Retinal pigment epithelial cell (primary cell): ENCODE data around the gene ACP3.

Experiments used
- DNase-seq: peaks from one replicate; pipeline ENCODE4 v3.0.0-alpha.2; 2010; ENCODE audit warnings: low read depth
- H3K4me3 ChIP-seq: 2 replicates; pipeline ENCODE4 v1.5.1; 2011; ENCODE audit warnings: mild to moderate bottlenecking, low read length, control low read depth, moderate library complexity
- CTCF ChIP-seq: conservative IDR thresholded peaks from 2 replicates; pipeline ENCODE4 v1.5.1; 2011; ENCODE audit warnings: low read depth, low read length, control low read depth, inconsistent platforms

The ACP3 gene

DNA sequence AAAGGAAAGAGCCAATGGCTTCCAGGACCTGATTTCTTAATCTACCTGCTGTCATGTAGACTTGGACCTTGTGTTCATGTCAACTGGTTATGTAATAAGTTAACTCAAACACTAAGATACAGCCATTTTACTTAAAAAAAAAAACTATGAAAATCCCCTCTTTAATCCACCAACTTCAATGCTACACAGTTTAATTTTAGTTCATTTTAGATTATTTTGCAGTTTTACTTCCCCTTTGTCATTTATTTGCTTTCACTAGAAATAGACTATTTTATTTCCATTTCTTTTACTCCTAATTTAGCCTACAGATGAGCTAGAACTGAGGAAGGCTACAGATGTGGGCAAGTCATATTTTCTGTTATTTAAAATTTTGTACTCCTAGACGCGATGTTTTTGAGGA is 89.4 kb downstream of the ACP3 start:
- TF ChIP-seq CTCF = no peak
- DNase-seq = no peak

GRCh38 chr3:132407025-132407424 is 89.8 kb downstream of the ACP3 start:
- no peak overlapping the region for H3K4me3 ChIP-seq
- TF ChIP-seq CTCF = no peak
- no peak for DNase-seq

More for the DNA sequence above, 89.4 kb downstream of the ACP3 start:
- H3K4me3 ChIP-seq = no peak overlapping the region
